HG03095 (cell line): ENCODE results near the gene SGMS2.
"Not testable (repeated sequence)": the region's sequence is repeated elsewhere in the genome, so short reads cannot be mapped to it uniquely, and the experiment has no call there.

Experiments
- ATAC-seq: cut with Tn5 transposase; IDR thresholded peaks from one replicate; pipeline ENCODE4 v1.9.1; 2021; ENCODE audit warnings: moderate library complexity; ENCODE audit not compliant: unreplicated experiment

Gene SGMS2

DNA sequence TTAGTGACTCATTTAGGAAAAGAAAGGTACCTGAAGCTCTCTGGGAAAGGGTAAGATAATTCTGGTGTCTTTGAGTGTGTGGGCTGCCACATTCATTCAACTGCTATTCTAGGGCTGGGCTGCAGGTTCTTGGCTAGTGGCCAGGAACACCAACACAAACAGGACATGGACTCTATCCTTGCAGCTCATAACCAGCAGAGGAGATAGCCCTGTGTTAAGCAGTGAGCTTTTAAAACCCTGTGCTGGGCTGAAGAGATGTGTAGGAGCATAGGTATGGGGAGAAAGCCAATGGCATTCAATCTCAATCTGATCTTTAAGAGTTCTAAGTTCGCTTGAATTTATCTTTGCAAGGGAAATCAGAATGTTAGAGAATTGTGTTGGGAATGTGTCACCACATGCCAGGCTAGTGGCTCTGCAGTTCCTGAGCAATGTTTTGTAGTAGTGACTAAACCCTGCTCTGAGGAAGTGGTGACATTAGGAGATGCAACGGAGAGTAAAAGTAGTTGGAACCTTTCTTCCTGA, 39.2 kb downstream of the SGMS2 start:
- ATAC-seq: no peak

DNA sequence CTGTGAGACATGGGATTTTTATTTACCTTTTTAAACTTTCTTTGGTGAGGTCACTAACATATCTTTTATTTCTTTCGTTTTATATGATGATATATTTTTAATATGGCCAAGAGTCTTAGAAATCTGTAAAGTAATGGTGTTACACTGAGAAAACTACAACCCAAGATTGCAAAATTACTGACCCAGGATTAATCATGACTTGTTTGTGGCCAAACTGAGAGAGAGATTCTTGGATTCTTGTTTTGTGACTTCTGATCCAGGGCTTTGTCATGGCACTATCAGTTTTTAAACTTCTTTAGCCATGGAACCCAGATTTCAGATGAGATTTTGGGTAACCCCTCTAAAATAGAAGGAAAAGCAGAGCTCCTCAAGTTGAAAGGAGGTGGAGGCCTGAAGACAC, 42.0 kb downstream of the SGMS2 start:
- no peak for ATAC-seq

DNA sequence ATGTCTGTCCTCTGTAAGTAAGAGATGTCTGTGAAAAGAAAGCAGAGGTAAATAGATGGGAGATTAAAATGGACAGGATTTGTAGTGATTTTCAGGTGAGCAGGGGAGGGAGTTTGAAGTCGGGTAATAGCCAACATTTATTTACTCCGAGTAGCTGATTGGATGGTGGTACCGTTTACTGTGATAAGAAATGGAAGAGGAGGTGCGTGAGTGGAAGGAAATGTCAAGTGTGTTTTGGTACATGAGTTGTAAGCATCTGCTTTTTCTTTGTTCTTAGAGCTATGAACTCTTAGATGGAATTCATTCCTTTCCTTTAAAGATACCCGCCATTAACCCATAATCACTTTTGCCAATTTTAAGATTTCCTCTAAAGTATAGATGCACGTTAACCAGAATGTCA, 45.5 kb downstream of the SGMS2 start:
- ATAC-seq: no peak

DNA sequence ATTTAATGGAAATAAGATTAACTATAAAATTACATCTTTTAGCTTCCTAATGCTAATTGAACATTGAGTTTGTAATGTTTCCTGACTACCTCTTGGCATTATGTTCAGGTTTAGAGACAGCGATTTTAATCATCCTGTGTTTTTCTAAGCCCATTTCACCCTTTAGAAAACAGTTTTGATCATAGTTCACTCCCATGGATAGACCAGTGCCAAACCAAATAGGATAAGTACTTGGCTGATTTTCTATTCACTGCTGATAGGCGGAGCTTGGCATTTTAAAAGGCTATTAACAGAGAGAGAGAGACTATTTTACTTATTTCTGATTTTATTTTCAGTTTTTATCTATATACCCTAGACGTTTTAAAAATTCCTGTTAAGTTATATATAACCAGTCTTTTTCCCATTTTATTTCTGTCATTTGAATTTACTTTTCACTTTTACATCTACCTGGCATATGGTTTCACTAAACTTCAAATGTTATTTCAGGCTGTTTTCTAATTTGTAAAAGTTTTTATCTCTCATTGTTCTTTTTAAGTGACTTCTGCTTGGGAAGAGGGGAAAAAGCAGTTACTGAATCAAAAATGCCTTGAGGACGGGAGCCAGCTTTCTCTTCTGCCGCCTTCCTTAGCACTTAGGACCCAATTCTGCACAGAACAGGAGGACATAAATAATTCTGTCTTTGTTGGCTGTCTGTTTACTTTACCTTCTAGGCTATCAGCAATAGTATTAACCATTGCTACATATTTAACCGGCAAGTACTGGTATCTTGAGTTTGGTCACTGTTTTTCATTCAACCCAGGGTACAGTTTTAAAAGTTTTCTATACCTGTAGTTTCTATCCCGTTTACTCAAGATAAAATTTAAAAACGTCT, 46.4 kb downstream of the SGMS2 start:
- no peak for ATAC-seq

DNA sequence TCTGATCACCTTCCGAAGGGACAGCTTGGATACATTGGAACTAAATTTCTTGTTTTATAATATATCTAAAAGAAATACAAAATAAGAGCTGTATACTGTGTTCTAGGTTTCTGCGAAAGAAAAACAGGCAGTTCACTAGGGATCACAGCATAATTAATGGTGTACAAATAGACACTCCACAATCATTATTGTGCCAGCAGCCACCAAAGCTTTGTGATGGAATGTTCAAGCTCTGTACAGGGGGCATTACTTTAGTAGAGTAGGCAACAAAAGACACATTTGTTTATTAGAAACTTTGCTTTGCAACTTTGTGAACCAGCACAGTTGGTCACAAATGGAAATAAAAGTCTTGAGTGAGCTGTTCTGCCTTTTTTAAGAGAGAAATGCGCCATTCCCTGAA, 49.3 kb downstream of the SGMS2 start:
- ATAC-seq: no peak

DNA sequence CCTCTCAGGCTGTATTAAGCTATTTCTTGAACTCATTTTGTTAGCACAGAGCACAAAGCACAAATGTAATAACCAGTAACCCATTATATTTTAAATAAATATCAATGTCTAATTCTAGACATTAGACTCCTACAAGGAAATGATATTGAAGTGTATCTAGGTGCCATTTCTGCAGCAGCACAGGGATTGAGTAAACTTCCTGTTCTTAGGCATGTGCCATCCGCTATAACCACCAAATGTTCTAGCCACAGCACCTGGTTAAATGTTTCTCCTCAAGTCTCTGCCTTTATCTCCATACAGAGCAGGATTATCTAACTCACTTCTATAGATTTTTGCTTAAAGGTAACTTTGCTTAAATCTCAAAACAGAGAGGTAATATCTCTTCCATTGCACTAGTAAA, 51.4 kb downstream of the SGMS2 start:
- ATAC-seq: no peak

DNA sequence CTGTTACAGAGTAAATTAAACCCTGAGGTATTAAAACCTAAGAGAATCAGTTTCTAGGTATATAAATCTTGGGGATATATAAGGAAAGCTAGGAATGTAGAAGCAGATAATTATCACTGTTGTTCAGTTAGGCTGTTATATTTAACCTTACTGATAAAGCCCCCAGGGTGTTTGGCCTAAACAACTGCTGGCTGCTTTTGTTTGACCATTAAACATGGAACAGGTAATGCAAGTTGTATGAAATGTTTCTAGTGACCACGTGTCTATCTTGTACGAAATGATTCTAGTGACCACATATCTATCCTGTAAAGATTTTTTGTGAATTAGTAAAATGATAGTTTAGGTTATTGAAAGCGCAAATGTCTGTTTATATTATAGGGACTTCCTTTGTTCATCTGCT, 52.6 kb downstream of the SGMS2 start:
- ATAC-seq: no peak

DNA sequence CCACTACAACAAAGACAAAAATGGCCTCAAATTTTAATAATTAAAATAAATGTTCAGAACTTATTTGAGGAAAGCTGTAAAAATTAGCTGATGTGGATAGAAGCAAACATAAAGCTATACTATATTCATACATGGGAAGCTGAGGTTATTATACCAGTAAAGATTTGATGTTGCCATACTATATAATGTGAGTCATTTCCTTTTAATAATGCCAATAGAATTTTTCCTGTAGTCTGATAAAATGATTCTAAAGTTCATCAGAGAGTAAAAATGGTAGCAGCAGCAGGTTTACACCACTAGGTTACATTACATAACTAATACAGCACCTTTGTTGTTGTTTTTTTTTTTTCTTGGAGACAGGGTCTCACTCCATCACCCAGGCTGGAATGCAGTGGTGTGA, 61.1 kb downstream of the SGMS2 start:
- ATAC-seq: no peak

DNA sequence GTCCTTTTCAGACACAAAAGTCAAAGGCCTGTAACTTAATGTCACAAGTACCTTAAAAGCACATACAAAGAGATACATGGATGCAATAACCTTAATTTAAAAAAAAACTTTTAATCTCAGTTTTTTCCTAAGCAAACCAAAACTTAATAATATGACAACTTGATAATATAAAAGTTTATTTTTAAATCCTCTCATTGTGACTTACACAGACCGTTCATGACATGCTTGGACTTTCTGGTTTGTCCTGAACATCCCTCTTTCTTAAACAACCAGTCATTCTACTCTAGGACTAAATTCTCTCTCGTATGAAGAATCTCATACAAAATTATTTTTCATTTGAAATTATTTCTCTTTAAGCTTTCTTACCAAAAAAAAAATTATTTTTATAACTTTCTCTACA, 63.5 kb downstream of the SGMS2 start:
- no peak for ATAC-seq

DNA sequence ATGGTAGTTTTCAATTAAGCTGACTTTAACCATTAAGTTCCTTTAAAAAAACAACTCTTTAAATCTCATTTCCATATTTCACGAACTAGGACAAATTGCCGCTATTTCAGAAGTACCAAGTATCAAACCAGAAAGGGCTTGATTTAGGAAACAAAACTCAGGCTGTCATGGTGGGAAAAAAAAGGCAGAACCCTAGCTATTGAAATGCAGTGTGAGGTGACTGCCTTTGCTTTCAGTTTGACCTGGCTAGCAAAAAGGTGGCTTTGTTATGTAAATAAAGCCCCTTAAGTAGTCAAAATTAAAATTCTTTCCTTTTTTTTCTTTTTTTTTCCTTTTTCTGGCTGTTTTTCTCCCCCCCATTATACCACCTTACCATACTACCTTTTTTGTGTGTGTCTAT, 66.0 kb downstream of the SGMS2 start:
- no peak for ATAC-seq

DNA sequence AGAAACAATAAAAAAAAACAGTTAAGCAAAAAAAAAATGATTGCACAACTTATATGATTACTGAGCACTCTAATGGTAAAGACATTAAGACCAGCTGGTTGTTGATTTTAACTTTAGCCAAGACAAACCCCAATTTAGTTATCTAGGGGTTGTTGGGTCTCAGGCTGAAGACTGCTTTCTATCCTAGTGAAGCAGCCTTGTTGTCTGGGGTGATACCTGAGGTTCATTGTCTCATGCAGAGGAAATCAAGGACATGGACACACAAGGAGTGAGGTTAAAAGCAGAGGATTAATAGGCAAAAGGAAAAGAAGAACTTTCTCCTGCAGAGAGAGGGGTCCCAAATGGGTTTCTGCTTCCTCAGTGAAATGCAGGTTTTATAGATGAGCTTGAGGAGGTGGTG, 66.6 kb downstream of the SGMS2 start:
- ATAC-seq: no peak

DNA sequence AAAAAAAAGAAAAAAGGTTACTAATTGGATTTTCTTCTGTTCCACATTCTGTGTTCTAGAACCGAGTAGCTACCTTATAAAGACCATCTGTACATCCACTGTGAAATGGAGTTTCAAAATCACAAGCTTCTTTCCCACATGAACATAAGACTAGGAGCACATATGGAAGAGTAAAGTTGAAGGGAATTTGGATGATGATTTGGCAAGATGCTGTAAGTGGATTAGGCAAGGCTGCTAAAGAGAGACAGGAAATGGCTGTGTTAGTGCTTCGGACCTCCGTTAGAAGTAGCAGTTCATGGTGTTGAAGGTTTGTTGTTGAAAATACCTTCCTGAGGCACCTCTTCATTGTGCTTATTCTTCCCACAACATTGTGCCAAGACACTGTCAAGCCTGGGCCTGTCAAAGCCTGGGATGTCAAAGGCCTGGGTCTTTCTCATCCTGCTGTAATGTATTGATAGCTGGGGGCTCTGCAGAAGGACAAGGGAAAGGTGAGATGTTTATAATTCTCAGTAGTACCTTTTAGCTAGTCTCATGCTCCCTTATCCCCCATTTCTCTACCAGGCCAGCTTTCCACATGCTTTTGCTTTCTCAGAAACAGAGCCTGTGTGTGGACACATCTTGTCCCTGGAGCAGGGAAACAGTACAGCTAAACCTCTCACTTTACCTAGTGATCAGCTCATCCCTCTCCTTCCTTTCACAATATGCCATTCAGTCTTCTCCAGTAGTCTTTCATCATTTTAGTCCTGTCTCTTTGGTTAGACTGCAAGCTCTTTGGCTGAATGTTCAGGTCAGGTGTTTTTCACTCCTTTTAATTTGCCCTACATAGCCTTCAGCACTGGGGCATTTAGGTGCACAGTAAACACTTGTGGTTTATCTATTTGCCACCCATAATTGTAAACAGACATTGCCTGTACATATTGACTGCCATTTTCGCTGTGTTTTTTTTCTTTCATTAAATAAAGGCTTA, 68.7 kb downstream of the SGMS2 start:
- no peak for ATAC-seq

DNA sequence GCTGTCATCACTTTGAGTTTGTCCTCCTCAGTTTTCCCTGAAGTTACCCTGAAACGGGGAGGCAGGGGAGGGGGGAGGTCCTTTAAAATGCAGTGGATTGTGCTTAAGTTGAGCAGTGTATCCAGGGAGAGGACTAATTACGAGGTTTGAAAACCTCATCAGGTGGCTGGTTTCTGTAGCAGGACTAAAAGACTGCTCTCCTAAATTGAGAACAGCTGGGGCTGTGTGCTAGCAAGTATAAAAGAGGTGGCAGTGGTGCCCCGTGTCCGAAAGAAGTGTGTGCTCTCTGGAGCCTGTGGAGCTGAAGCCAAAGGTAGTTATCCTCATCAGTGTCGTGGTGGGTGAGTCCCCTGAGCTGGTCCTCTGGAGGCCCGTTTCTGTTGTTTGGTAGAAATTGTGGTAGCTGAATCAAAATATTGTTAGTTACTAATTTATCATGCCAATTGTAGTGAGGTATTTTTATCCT, 69.4 kb downstream of the SGMS2 start:
- ATAC-seq: no peak

DNA sequence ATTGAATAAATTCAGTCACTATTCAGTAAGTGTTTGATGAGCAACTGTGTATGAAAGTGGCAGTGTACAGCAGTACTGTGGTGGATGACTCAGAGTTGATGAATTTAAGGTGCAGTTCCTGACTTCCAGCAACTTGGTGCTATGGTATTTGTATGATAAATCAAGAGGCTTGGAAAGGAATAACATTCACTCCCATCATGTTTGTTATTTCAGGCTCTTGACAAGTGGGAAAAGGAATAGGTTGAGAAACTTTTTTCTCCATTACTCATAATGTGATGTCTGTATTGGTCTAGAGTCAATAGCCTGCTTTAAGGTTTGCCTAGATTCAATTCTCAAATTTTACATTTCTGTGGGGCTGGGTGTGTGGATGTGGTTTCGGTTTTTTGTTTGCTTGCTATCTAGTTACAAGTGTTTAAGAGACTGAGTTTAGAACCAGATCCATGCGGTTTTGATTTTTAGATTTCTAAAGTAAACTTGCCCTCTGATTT, 71.5 kb downstream of the SGMS2 start:
- no peak for ATAC-seq

DNA sequence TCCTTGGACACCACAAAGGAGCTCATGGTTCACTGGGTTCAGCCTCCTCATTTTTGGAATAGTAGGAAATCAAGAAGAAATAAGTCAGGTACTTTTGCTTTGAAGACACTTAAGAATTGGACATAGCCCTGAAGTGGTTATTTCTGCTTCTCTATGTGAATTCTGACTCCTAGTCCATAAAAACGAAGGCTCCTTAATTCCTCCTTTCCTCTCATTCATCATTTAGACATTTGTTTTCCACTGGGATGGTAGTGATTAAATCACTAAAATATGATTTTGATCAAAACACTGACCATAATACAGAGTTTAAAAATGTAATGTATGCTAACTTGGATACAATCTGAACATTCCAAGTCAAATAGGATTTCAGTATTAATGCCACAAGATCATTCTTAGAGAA, 71.9 kb downstream of the SGMS2 start:
- ATAC-seq: no peak

DNA sequence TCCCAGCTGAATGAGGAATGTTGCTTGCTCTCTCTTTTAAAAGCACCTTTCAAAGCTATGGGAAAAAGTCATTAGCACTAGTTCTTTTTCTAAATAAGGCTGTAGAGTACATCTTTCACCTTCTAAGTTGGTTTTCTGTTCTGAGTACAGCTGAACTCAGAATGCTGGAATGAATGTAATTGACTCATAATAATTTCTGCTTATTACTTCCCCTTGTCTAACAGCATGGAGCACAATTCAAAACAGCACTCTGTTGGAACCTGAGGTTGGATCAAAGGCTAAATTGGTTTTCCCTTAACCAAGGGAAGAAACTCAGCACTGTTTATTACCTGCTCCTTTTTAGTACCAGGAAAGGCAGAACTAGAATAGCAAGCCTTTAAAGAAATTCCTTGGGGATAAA, 73.1 kb downstream of the SGMS2 start:
- no peak for ATAC-seq

DNA sequence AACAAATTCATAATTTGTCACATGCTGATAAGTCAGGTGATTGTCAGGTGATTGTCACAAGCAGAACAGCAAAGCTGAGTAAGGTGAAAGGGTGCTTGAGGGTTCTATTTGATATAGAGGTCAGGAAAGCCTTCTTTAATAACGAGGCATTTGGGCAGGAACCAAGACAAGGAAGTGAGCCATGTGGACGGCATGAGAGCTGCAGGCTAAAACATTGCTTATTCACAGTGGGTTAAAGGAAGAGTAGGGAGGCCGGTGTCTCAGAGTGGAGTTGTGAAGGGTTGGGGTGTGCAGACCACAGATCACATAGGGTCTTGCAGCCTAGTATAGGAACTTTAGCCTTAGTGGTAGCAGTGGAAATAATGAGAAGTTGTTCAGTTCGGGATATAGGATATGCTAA, 75.3 kb downstream of the SGMS2 start:
- no peak for ATAC-seq

DNA sequence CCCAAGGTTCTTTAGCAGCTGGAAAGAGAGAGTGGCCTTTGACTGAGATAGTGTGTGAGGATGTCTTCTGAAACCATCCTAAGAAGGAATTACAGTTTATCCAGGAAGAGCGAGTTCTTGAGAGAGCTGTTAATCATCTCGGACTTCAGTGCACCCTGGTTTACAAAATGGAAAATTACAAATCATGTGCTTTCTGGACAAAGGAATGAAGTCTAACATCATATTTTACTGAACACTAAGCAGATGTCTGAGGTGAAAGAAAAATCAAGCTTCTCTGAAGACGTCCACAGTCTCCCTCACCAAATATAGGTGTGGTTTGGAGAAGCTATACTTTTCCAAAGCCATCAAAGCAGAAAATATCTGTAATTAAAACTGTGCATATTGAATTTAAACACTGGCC, 75.8 kb downstream of the SGMS2 start:
- ATAC-seq: no peak

DNA sequence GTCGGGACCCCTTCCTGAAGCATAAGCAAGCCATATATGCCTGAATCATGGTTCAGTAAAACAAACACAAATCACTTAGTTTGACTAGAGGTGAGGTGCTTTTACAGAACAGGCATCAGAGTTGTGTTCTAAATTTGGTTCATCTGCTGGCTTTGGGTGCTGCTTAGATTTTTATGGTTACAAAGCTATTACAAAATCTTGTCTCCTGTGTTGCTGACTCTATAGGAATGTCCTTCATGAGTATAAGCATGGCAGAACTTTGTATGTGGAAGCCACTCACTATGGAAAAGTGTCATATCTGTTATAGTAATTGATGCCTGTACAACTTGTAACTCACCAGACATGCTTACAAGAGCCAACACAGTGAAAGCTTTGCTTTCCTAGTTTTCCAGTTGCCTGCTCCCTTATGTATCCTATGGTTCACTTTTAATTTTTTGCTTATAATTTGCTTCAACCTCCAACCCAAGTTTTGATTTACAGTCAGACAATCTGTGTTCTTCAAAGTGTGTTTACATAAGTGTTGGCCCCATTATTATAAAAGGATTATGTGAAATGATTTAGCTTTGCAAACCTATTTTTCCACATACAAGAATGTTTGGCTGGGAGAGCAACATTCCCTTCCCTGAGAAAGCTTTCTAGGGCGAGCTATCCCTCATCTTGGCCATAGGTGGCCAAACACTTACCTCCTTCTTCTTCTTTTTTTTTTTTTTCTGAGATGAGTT, 76.6 kb downstream of the SGMS2 start:
- ATAC-seq: no peak

DNA sequence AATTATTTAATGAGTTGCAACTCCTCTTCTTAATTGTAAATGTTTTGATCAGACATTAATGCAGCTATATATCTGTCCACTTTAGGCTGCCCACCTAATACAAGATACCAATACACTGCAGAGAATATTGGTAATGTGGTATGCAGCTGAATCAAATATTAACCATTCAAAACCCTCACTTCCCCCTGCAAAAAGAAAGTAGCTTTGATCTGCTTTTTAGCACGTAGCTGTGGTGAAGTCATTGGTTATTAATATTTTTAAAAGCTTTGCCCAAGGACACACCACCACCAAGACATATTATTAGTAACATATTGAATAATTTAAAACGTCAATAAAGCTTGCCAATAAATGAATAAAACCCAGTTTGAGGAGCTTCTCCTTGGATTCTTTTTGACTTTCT, 78.0 kb downstream of the SGMS2 start:
- ATAC-seq: peak; percentile 53

DNA sequence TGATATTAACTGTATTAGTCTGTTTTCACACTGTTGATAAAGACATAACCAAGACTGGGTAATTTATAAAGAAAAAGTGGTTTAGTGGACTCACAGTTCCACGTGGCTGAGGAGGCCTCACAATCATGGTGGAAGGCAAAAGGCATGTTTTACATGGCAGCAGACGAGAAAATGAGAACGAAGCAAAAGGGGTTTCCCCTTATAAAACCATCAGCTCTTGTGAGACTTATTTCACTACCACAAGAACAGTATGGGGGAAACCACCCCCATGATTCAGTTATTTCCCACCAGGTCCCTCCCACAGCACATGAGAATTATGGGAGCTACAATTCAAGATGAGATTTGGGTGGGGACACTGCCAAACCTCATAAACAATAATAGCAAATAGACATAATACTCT, 80.3 kb downstream of the SGMS2 start:
- ATAC-seq: not testable (repeated sequence)
